Epithelial cell of esophagus (primary cell): ENCODE measurements around the gene NOVA1.

ENCODE experiments used
- DNase-seq: peaks from one replicate; pipeline ENCODE4 v3.0.0; 2010; ENCODE audit warnings: low read depth
- H3K4me3 ChIP-seq: 2 replicates; pipeline ENCODE4 v1.5.1; 2011; ENCODE audit warnings: mild to moderate bottlenecking, low read length, control low read depth
- CTCF ChIP-seq: IDR thresholded peaks from 2 replicates; pipeline ENCODE4 v1.5.1; 2011; ENCODE audit warnings: low read depth, mild to moderate bottlenecking, low read length, control low read depth, inconsistent platforms; ENCODE audit not compliant: insufficient read depth; ENCODE audit errors: missing control alignments

Gene NOVA1

GRCh38 chr14:26598081-26598671 is 343 bp upstream of the NOVA1 start:
- peak; percentile 14 for DNase-seq
- H3K4me3 ChIP-seq = peak overlapping the region; percentile 46
- no peak for TF ChIP-seq CTCF

GRCh38 chr14:26597071-26597588 is 703 bp downstream of the NOVA1 start:
- no peak for TF ChIP-seq CTCF
- peak overlapping the region; percentile 46 for H3K4me3 ChIP-seq

GRCh38 chr14:26596543-26597061 is 1.2 kb downstream of the NOVA1 start:
- no peak for TF ChIP-seq CTCF
- DNase-seq = no peak
- H3K4me3 ChIP-seq = peak overlapping the region; percentile 14

More at GRCh38 chr14:26597071-26597588, 703 bp downstream of the NOVA1 start:
- no peak for DNase-seq

DNA sequence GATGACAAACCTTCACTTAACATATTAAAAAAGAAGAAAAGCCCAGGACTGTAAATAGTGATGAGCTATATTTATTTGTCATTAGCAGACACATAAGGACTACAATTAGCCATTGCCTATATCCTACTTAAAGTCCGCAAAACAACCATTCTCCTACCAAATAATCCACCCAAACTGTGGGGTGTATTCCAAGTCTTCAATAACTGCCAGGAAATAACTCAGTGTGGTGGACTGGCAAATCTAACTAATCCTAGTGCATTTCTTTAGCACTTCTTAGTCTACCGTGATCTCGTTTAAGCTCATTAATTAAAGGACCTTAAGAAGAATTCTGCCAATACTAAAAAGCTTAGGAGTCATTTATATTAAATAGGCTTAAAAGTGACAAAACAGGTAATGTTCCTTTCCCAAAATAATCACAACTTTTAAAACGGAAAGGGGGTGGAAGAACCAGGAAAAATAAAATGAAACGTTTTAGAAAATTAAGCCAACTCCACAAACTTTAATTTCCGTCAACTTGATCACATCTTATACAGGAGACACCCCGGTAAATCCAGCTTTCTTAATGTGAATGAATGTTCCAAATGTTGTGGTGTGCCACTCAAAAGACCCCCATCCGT is 1.8 kb downstream of the NOVA1 start:
- no peak for TF ChIP-seq CTCF
- no peak overlapping the region for H3K4me3 ChIP-seq
- DNase-seq = no peak

- no peak overlapping the region for H3K4me3 ChIP-seq
- TF ChIP-seq CTCF = no peak
- no peak for DNase-seq
Observed at GRCh38 chr14:26594756-26595545, 2.9 kb downstream of the NOVA1 start.

DNA sequence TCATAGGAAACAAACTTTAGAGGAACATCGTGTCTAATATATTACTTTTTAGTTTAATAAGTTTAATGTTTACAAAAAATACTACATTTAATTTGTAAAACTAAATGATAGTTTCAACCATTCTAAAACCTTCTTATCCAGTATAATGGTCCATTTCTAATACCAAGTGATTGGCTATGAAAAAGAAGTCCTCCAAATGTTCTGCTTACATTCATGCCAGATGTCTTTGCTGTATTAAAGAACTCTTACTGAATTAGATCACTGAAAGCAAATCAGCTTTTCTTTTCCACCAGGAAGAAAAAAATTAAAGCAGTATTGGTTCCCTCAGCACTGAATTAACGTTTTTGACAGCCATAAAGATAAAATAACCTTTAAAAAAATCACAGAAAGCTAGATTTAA is 3.7 kb downstream of the NOVA1 start:
- DNase-seq = no peak
- no peak for TF ChIP-seq CTCF
- no peak overlapping the region for H3K4me3 ChIP-seq
